IPS-NIHi11 (cell line): ENCODE measurements around the gene PAFAH2.

Experiments used
- DNase-seq: peaks from one replicate; pipeline ENCODE4 v3.0.0; 2012; ENCODE audit warnings: mixed read lengths, low spot score

The PAFAH2 gene

GRCh38 chr1:26031196-26031595 lies 33.3 kb upstream of the PAFAH2 start:
- DNase-seq, result no peak

DNA sequence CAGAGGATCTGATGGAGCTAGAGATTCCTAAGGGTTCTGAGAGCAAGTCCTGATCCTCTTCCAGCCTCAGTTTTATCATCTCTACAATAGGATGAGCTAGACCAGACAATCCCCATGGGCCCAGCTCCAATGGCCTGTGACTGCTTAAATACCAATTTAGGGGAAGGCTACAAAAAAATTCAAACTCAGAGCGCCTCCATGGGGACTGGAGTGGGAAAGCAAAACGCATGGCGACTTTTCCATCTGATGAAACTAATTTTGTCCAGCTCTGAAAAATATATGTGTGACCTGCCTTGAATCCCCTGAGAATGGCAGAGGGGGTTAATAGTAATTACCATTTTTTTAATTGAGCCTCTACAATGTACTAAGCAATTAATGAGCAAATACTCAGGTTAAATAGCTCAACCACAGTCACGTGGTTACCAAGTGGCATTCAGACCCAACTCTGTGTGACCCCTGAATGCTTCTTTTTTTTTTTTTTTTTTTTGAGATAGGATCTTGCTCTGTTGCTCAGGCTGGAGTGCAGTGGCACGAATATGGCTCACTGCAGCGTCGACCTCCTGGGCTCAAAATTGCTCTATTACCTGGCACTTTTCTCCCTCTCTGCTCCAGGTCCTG lies 32.1 kb upstream of the PAFAH2 start:
- no peak for DNase-seq

GRCh38 chr1:26029054-26029863 lies 31.4 kb upstream of the PAFAH2 start:
- DNase-seq, result no peak

DNA sequence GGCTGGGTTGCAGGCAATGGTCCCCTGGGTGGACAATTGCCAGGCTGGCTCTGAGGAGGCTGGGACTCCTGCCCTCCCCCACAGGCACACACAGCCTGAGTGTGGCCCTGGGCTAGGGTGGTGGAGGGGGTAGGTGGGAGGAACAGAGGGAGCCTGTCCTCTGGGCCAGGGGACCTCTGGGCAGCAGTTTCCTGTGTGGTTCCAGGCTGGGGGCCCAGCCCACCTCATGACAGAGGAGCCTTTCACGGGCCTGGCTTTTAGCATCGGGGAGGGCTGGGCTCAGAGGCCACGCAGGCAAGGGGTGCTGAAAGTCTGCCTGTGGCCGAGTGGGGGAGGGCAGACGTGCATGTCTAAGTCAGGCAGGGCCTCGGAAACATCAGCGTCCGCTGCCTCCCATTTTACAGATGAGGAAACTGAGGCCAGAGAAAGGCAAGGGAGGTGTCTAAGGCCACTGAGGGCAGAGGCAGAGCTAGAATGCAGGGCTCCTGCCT lies 30.7 kb upstream of the PAFAH2 start:
- no peak for DNase-seq

- DNase-seq, result no peak
Measured at GRCh38 chr1:26027716-26028489, 30.0 kb upstream of the PAFAH2 start.

DNA sequence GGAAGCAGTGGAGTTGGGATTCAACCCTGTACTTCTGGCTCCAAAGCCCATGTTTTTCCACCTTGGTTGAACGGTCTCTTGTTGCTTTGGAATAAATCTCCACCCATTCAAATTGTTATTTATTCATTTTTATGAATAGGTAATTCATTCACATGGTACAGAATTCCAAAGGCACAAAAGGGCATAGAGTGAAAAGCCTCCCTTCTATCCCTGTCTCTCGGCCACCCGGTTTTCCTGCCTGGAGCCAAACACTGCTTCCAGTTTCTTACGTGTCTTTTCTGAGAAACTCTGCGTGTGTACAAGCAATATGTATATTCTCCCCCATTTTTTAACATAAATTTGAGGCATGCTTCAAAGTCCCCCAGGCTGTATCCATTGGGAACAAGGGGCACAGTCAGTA lies 27.7 kb upstream of the PAFAH2 start:
- no peak for DNase-seq

DNA sequence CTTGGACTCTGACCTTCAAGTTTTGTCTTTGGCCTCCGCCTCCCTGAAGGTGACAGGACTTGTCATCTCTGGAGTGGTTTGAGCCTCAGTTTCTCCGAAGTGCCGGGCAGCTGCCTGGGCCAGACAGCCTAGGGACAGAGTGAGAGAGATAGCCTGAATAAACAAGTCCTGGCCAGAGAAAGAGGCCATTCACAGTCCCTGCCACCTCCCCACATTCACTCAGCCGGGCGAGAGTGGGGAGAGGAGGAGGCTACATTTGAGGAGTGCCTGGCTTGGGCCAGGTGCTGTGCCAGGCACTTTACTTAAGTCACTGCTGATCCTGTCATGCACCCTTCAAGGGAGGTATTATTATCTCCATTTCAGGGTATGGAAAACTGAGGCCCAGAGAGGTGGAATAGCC lies 27.2 kb upstream of the PAFAH2 start:
- no peak for DNase-seq

DNA sequence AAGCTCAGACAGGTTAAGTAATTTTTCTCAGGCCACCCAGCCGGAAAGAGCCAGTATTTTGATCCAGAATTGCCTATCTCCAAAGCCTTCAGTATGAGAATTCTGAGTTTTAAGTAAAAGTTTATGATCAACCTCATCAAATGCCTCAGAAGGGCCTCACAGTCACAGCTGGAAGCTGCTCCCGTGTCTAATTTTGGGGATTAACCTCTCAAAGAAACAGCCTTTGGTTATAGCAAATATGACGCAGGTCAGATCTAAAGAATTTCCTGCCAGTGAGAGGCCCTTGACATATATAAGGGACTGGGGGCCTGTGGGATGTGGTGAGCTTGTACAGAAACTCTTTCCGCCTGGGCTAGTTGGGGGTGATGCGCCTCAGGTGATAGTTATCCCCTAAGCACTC lies 26.0 kb upstream of the PAFAH2 start:
- DNase-seq, result no peak

- no peak for DNase-seq
Measured at GRCh38 chr1:26023009-26023408, 25.1 kb upstream of the PAFAH2 start.

GRCh38 chr1:26022404-26022779 lies 24.5 kb upstream of the PAFAH2 start:
- DNase-seq, result no peak

GRCh38 chr1:26021647-26022403 lies 24.0 kb upstream of the PAFAH2 start, which contains the start of gene EXTL1:
Gene EXTL1 (plus strand): TSS chr1:26021775. CDS start chr1:26022647, 872 bp downstream.
- peak; percentile 96 for DNase-seq

GRCh38 chr1:26020941-26021646 lies 23.2 kb upstream of the PAFAH2 start:
- no peak for DNase-seq

DNA sequence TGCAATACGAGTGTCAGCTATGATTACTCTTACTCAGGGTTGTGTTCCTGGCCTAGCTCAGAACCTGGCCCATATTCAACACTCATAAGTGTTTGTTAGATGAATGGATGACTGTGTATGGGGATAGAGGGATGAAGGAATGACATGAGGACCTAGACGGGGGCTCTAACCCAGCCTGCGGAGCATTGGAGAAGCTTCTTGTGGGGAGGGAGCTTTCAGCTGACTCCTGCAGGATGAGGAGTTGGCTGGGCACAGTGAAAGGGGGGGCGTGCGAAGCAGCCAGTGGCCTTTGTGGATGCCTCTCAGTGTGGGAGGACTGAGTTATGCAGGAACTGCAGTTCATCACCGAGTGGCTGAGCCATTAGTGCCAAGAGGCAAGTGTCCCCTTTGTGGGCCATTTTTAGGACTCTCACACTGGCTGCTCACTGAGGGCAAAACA lies 22.5 kb upstream of the PAFAH2 start:
- DNase-seq, result no peak

DNA sequence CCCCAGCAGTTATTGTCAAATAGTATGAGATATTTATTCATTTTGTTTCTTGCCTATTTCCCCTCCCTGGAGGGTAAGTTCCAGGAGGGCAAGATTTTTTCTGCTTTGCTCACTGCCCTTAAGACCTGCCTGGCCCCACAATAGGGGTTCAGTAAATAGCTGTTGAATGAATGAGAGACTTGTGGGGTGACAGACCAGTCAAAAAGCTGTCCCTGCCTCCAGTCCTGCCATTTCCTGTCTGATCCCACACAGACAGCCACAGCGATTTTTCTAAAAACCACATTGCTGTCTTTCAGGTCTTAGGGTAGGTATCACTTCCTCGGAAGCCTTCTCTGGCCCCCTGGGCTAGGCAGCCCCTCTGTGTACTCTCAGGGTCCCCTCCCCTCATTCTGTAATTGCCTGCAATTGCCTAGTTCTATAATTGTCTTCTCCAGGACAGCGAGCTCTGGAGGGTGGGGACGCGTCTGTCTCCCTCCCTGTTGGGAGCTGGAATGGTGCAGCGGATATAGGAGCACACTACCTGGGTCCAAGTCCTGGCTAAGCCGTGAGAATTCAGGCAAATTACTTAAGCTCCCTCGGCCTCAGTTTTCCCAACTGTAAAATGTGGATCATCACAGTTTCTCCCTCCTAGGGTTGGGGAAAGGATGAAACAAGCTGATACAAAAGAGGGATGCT lies 21.9 kb upstream of the PAFAH2 start:
- no peak for DNase-seq

- DNase-seq, result no peak
Measured at GRCh38 chr1:26017606-26018005, 19.7 kb upstream of the PAFAH2 start.

GRCh38 chr1:26016953-26017545 lies 19.2 kb upstream of the PAFAH2 start:
- no peak for DNase-seq

DNA sequence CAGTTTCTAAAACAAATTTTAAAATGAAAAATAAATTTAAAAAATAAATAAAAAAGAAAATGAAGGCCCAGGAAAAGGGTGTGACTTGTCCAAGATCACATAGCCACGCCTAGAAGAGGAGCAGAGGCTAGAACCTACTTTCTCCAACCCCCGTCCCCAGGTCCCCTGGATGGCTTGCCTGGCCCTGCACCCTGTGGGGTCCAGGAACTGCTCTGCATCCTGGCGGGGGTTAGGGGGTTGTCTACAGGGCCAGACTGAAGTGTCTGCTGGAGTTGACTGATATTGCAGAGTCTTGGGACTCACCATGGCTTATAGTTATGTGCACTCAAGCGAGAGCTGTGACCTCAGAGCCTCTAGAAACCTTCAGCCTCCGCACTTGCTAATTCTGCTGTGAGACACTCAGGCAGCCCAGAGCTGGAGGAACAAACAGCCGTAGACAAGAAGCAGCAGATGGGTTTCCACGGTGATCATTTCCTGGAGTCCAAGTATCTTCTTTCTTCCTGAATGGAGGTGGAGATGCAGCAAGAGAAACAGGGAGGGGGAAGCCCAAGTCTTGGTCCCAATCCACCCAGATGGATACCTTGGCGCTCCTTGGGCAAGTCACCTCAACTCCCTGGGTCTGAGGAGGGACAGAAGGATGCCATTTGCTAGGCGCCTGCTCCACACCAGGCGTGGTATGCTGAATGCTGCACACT lies 18.5 kb upstream of the PAFAH2 start:
- no peak for DNase-seq

- no peak for DNase-seq
Measured at GRCh38 chr1:26015358-26015757, 17.5 kb upstream of the PAFAH2 start.

DNA sequence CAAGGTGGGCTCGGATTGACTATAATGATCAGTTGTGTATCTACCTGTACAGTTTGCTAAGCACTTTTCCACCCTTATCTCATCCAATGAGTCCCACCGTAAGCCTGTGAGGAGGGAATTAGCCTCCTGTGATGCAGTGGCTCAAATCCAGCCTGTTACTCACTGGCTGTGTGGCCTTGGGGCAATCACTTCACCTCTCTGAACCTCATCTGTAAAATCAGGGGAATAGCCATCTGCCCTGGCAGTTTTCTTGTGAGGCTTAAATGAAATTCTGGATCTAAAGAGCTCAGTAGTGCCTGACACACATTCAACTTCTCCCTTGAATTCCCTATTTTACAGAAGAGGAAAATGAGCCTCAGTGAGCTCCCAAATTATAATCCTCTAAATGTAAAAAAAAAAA lies 16.3 kb upstream of the PAFAH2 start:
- no peak for DNase-seq

DNA sequence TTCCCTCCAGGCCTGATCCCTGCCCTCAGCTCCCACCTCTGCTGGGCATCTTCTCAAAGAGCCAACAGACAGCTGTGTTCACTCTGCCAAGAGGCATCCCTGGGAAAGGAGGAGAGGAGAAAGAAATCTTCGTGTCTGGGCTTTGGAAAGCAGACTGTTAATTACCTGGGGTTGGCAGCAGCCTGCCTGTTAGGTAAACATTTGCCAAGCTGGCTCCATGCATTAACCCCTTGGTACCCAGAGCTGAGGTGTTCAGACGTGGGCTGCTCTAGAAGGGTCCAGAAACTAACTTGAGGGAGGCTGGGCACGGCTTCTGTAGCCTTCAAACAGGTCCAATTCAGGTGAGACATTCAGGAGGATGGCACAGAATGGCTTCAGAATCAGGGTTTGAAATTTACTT lies 15.0 kb upstream of the PAFAH2 start:
- no peak for DNase-seq
